K562 (cell line): ENCODE measurements around the gene PCSK5. TPM values are rescaled to one million over a fixed set of nuclear protein-coding genes. Genes with fewer than 3 reads are reported as not detected.

ENCODE experiments used
- ATAC-seq: fragments of 200-7000 bp; cut with Tn5 transposase; 3 replicates; pipeline ENCODE4 v1.9.1; 2020; ENCODE audit warnings: moderate library complexity
- BruUV-seq: library from RNA; stranded (reverse); fragments of 400-500 nt; replicated peaks from 2 replicates; lab custom pipeline; 2021; lab: Mats Ljungman, UMichigan
- CTCF ChIA-PET: fragments of 300-600 bp; formaldehyde crosslinking; extraction: SDS; loops from one replicate; lab custom pipeline; 2021; ENCODE audit warnings: low intra/inter-chr PET ratio; lab: Yijun Ruan, JAX
- POLR2A ChIA-PET: fragments of 300-600, 350-650 bp; sonication (Branson Sonifier 250); formaldehyde crosslinking; extraction: SDS; loops from one replicate; lab custom pipeline; 2021; ENCODE audit warnings: antibody characterized with exemption, inconsistent platforms; lab: Yijun Ruan, JAX
- DNase-seq, 4 experiments: peaks; one replicate each; pipeline versions ENCODE4 v3.0.0 to v3.0.0-alpha.2; 2011 to 2018; ENCODE audit warnings: low spot score in 3 of 4, mixed read lengths in 3 of 4; ENCODE audit errors: extremely low read depth in 1 of 4
- FAIRE-seq: peaks from 2 replicates; lab custom pipeline; 2011; peaks lifted over from hg19 to GRCh38; lab: Jason Lieb, UNC
- H2AFZ ChIP-seq: 2 replicates; pipeline ENCODE4 v1.6.0; 2011; ENCODE audit warnings: low read depth, low read length, control low read depth, inconsistent platforms
- H3K27ac ChIP-seq: fragments of 200-600 bp; 3 replicates; pipeline ENCODE4 v1.8.0; 2011; ENCODE audit warnings: low read depth, mild to moderate bottlenecking, control low read depth, inconsistent platforms, low read length, moderate library complexity, mixed read lengths; ENCODE audit errors: extremely low read depth
- H3K27me3 ChIP-seq, 2 experiments: fragments of 300-600 bp in 1 of 2; 2 replicates in 1 of 2; 3 replicates in 1 of 2; pipeline versions ENCODE4 v1.6.0 to v1.8.0; 2011; ENCODE audit warnings: inconsistent platforms in 2 of 2, low read length in 2 of 2, mild to moderate bottlenecking in 1 of 2, mixed read lengths in 1 of 2, moderate library complexity in 1 of 2; ENCODE audit not compliant: control insufficient read depth in 2 of 2, insufficient read depth in 2 of 2
- H3K36me3 ChIP-seq: fragments of 300-600 bp; 3 replicates; pipeline ENCODE4 v1.8.0; 2011; ENCODE audit warnings: mild to moderate bottlenecking, low read length, inconsistent platforms; ENCODE audit not compliant: control insufficient read depth, insufficient read depth
- H3K4me1 ChIP-seq, 2 experiments: fragments of 200-600 bp in 1 of 2; replicated peaks in 1 of 2; 2 replicates in 1 of 2; 3 replicates in 1 of 2; pipeline versions ENCODE4 v1.5.1 to v1.8.0; 2011; ENCODE audit warnings: inconsistent platforms in 2 of 2, low read length in 2 of 2, mild to moderate bottlenecking in 1 of 2, mixed read lengths in 1 of 2, moderate library complexity in 1 of 2; ENCODE audit not compliant: control insufficient read depth in 2 of 2, insufficient read depth in 2 of 2
- H3K4me2 ChIP-seq: 2 replicates; pipeline ENCODE4 v1.6.1; 2011; ENCODE audit warnings: low read length, control low read depth, inconsistent platforms, mixed read lengths; ENCODE audit not compliant: insufficient read depth
- H3K4me3 ChIP-seq: fragments of 200-600 bp; sonication (generic), shearing (Covaris generic); 2 replicates; pipeline ENCODE4 v1.5.1; 2016; ENCODE audit warnings: control low read depth, inconsistent platforms
- H3K79me2 ChIP-seq: fragments of 200-600 bp; 3 replicates; pipeline ENCODE4 v1.8.0; 2011; ENCODE audit warnings: low read length, inconsistent platforms; ENCODE audit not compliant: control insufficient read depth, insufficient read depth
- H3K9ac ChIP-seq, 2 experiments: 2 replicates each; pipeline versions ENCODE4 v1.6.0 to v1.6.1; 2011; ENCODE audit warnings: low read depth in 2 of 2, low read length in 2 of 2, control low read depth in 1 of 2, inconsistent platforms in 1 of 2, mild to moderate bottlenecking in 1 of 2, mixed read lengths in 1 of 2; ENCODE audit not compliant: insufficient read depth in 1 of 2
- H3K9me1 ChIP-seq: one replicate; pipeline ENCODE4 v1.6.0; 2011; ENCODE audit warnings: inconsistent platforms, mild to moderate bottlenecking, low read length, moderate library complexity; ENCODE audit not compliant: control insufficient read depth, insufficient read depth
- H3K9me3 ChIP-seq: replicated peaks from 2 replicates; pipeline ENCODE4 v1.5.1; 2011; ENCODE audit warnings: low read depth, low read length, inconsistent platforms; ENCODE audit not compliant: control insufficient read depth, insufficient read depth
- H4K20me1 ChIP-seq: replicated peaks from 2 replicates; pipeline ENCODE4 v1.6.1; 2011; ENCODE audit warnings: low read length, inconsistent platforms, mixed read lengths; ENCODE audit not compliant: control insufficient read depth, insufficient read depth
- BDP1 ChIP-seq: IDR thresholded peaks from 3 replicates; pipeline ENCODE4 v1.6.1; 2011; ENCODE audit not compliant: insufficient read length, insufficient read depth
- DACH1 ChIP-seq: fragments of 450-650 bp; IDR thresholded peaks from 2 replicates; pipeline ENCODE4 v1.6.1; 2018; ENCODE audit not compliant: partially characterized antibody
- FOSL1 ChIP-seq: fragments of 200-800 bp; sonication (Bioruptor generic); conservative IDR thresholded peaks from 2 replicates; pipeline ENCODE4 v1.6.1; 2016; ENCODE audit warnings: missing genetic modification characterization, missing compliant biosample characterization
- FOXJ2 ChIP-seq: fragments of 200-800 bp; sonication (Bioruptor generic); IDR thresholded peaks from 2 replicates; pipeline ENCODE4 v1.6.1; 2016; ENCODE audit warnings: missing genetic modification characterization, missing compliant biosample characterization
- NCOR1 ChIP-seq: fragments of 450-650 bp; IDR thresholded peaks from 2 replicates; pipeline ENCODE4 v1.6.1; 2016; ENCODE audit warnings: mild to moderate bottlenecking, moderate library complexity
- NFATC3 ChIP-seq: fragments of 450-650 bp; IDR thresholded peaks from 2 replicates; pipeline ENCODE4 v1.6.1; 2017; ENCODE audit warnings: mild to moderate bottlenecking
- NFE2L1 ChIP-seq: fragments of 450-650 bp; IDR thresholded peaks from 2 replicates; pipeline ENCODE4 v1.6.1; 2016; ENCODE audit warnings: missing genetic modification characterization, low read depth, mild to moderate bottlenecking, missing compliant biosample characterization, moderate library complexity, borderline replicate concordance
- PPARD ChIP-seq: fragments of 250-450 bp; sonication (Bioruptor Pico); IDR thresholded peaks from 2 replicates; pipeline ENCODE4 v1.8.0; 2022; ENCODE audit warnings: inconsistent platforms, mild to moderate bottlenecking, moderate library complexity
- RAD21 ChIP-seq, 2 experiments: fragments of 250-450 bp in 1 of 2; fragments of 450-650 bp in 1 of 2; sonication (Bioruptor Pico) in 1 of 2; formaldehyde crosslinking in 1 of 2; IDR thresholded peaks in 1 of 2; conservative IDR thresholded peaks in 1 of 2; 2 replicates each; pipeline versions ENCODE4 v1.4.0 to v1.8.0; 2020 to 2022; ENCODE audit warnings: mild to moderate bottlenecking in 2 of 2, moderate library complexity in 1 of 2
- SUPT5H ChIP-seq: fragments of 450-650 bp; IDR thresholded peaks from 2 replicates; pipeline ENCODE4 v1.6.1; 2016
- TCF3 ChIP-seq: sonication (generic); formaldehyde crosslinking; IDR thresholded peaks from 2 replicates; pipeline ENCODE4 v1.4.0; 2020; ENCODE audit warnings: mild to moderate bottlenecking, missing genetic modification reagents
- TSC22D4 ChIP-seq: fragments of 450-650 bp; IDR thresholded peaks from 2 replicates; pipeline ENCODE4 v1.6.1; 2016; ENCODE audit warnings: missing genetic modification characterization, missing biosample characterization, control low read depth
- ZNF175 ChIP-seq: fragments of 200-800 bp; sonication (Bioruptor generic); IDR thresholded peaks from 2 replicates; pipeline ENCODE4 v1.6.1; 2016; ENCODE audit warnings: low read depth, mild to moderate bottlenecking, missing genetic modification characterization, missing compliant biosample characterization
- WGBS: fragments of 100-300 bp; shearing (Covaris generic); methylation state at CpG from one replicate; pipeline ENCODE4 v1.1.6; 2016; ENCODE audit warnings: low coverage, mixed read lengths; ENCODE audit not compliant: insufficient coverage; ENCODE audit errors: missing lambda C conversion rate; 5-methylcytosine and 5-hydroxymethylcytosine counted together
- in situ Hi-C: fragments of 300-500 bp; cut with MboI; formaldehyde crosslinking; loops from 4 replicates; pipeline ENCODE4 v1.15.0; 2018; ENCODE audit warnings: inconsistent platforms, mixed read lengths
- intact Hi-C: fragments of 100-400 bp; cut with micrococcal nuclease; formaldehyde crosslinking; loops from 2 replicates; pipeline ENCODE4 v1.14.2; 2022
- polyA plus RNA-seq, 8 experiments: library from polyadenylated mRNA; depleted of rRNA in 4 of 8; stranded (reverse) in 5 of 8; unstranded in 3 of 8; fragments of >200 nt; fragmentation: Nextera tagmentation in 2 of 8; fragmentation: Illumina TruSeq in 1 of 8; extraction: Ambion mirVana in 2 of 8; extraction: Trizol in 1 of 8; gene quantifications; 2 replicates each; pipeline versions ENCODE4 v1.2.1 to v1.2.3, GENCODE V29; 2011 to 2014; ENCODE audit warnings: inconsistent platforms in 1 of 8, missing spikeins in 1 of 8
- total RNA-seq, 7 experiments: library from RNA; depleted of rRNA in 6 of 7; stranded (reverse); fragments of >200 nt in 6 of 7; fragmentation: Illumina TruSeq in 2 of 7; extraction: Trizol in 2 of 7; gene quantifications; 2 replicates each; pipeline versions ENCODE4 v1.2.1 to v1.2.3, GENCODE V29; 2011 to 2021; ENCODE audit warnings: low replicate concordance in 1 of 7

PCSK5 gene
- total and polyA plus RNA-seq, 9 of the 15 experiments (the other 6 are each of a cell fraction or from before 2014, with no cell fraction given) = not detected

GRCh38 chr9:75927356-75927755 lies 36.9 kb downstream of the PCSK5 start:
- intact Hi-C loops = no loop called here
- no peak for ATAC-seq
- TF ChIP-seq FOXJ2 (tag) = no peak
- no peak for TF ChIP-seq SUPT5H
- no peak for TF ChIP-seq FOSL1 (tag)
- no peak for TF ChIP-seq RAD21 (CRISPR knock-in tag; conservative IDR thresholded peaks at IDR 0.05 in 1 of 2, IDR thresholded peaks at IDR 0.05 in 1 of 2)
- no peak for TF ChIP-seq DACH1
- TF ChIP-seq, all 486 proteins: peak for 0
- Histone ChIP-seq H3K27ac (no peak overlapping the region), H3K9me3 (no peaks in the 10 kb centered on the region), H3K79me2 (no peaks in the 10 kb centered on the region), H3K9ac (no peak overlapping the region), H3K4me2 (no peak overlapping the region), H3K9me1 (no peaks in the 10 kb centered on the region), H3K27me3 (no peaks in the 10 kb centered on the region), H3K4me1 (no peaks in the 10 kb centered on the region), H3K36me3 (no peaks in the 10 kb centered on the region), H2AFZ (no peak overlapping the region), H3K4me3 (no peak overlapping the region), H4K20me1 (no peaks in the 10 kb centered on the region)
- DNase-seq (no peak), FAIRE-seq (no peak)
- no TSS peak for BruUV-seq
- in situ Hi-C loops = no loop called here
- CTCF ChIA-PET = no interaction called here
- POLR2A ChIA-PET = no interaction called here
- WGBS = 0% methylated on average over 2 of the region's 2 CpGs

GRCh38 chr9:75930190-75930589 lies 39.7 kb downstream of the PCSK5 start:
- no peak overlapping the region for H2AFZ ChIP-seq
- no peak overlapping the region for H3K27ac ChIP-seq
- ChIA-PET POLR2A (no interaction called here), CTCF (no interaction called here)
- BruUV-seq = no TSS peak
- no peak for ATAC-seq
- no peaks in the 10 kb centered on the region for H3K79me2 ChIP-seq
- no peak for DNase-seq
- H3K4me3 ChIP-seq = no peak overlapping the region
- H3K4me1 ChIP-seq = no peaks in the 10 kb centered on the region
- H3K27me3 ChIP-seq = no peaks in the 10 kb centered on the region
- no peak overlapping the region for H3K9ac ChIP-seq
- H3K9me3 ChIP-seq = no peaks in the 10 kb centered on the region
- H3K9me1 ChIP-seq = no peaks in the 10 kb centered on the region
- no peak overlapping the region for H3K4me2 ChIP-seq
- in situ Hi-C loops (no loop called here), intact Hi-C loops (no loop called here)
- no peaks in the 10 kb centered on the region for H4K20me1 ChIP-seq
- FAIRE-seq = no peak
- WGBS = 10% methylated on average over 4 of the region's 4 CpGs
- no peaks in the 10 kb centered on the region for H3K36me3 ChIP-seq
- no peak for TF ChIP-seq NFE2L1 (tag)
- TF ChIP-seq PPARD (CRISPR knock-in tag) = no peak
- no peak for TF ChIP-seq TSC22D4 (tag)
- TF ChIP-seq NFATC3 = no peak
- TF ChIP-seq NCOR1 = no peak
- TF ChIP-seq TCF3 (CRISPR knock-in tag) = no peak
- TF ChIP-seq BDP1 = no peak
- TF ChIP-seq ZNF175 = no peak
